Measurements from ENCODE around the gene PAPSS2.
"Not testable (repeated sequence)": the region's sequence is repeated elsewhere in the genome, so short reads cannot be mapped to it uniquely, and the experiment has no call there.

Gene PAPSS2

DNA sequence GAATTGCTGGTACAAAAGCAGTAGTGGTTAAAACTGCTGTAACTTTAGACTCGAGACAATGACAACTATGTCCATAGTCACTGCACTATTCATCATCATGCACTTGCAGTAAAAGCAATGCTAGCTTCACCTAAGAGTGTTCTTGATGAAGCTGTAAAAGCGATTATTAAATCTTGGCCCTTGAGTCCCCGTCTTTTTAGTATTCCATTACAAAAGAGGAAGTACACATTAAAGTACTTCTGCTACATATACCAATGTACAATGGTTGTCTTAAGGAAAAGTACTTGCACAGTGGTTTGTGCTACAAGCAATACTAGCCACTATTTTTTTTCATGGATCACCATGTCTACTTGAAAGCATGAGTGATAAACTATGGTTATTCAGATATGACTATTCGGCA is 80.0 kb downstream of the PAPSS2 start:
- DNase-seq, result no peak
- intact Hi-C loops (cut with DNase I), result loop anchor here (10.0 kb wide), 1 partner anchor 195 kb away; no protein-coding TSS in a partner anchor

DNA sequence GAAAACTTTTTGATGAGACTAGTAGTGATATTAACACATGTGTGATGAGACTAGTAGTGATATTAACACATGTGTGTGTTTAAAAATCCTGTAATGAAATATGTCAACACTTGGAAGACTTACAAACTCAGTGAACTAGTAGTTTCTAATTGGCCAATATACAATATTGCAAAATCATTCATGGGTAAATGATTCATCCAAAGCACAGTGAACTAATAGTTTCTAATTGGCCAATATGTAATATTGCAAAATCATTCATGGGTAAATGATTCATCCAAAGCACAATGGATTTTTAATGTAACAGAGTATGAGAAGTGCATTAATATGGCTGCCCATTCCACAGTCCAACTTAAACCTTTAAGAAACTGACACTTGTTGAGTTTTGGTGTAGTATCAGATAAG is 80.6 kb downstream of the PAPSS2 start:
- intact Hi-C loops (cut with DNase I), result no loop called here
- DNase-seq, result no peak

GRCh38 chr10:87742992-87743610 is 83.4 kb downstream of the PAPSS2 start:
- DNase-seq; intact Hi-C loops (cut with DNase I): not testable (repeated sequence)

GRCh38 chr10:87744606-87745005 is 84.9 kb downstream of the PAPSS2 start:
- intact Hi-C loops (cut with DNase I), result no loop called here
- DNase-seq, result no peak

- intact Hi-C loops (cut with DNase I), result no loop called here
- no peak for DNase-seq
Measured at GRCh38 chr10:87746911-87747310, 87.2 kb downstream of the PAPSS2 start.

GRCh38 chr10:87748244-87748643 is 88.6 kb downstream of the PAPSS2 start:
- DNase-seq; intact Hi-C loops (cut with DNase I): not testable (repeated sequence)

- no peak for DNase-seq
- intact Hi-C loops (cut with DNase I), result no loop called here
Measured at GRCh38 chr10:87750001-87750671, 90.5 kb downstream of the PAPSS2 start.

DNA sequence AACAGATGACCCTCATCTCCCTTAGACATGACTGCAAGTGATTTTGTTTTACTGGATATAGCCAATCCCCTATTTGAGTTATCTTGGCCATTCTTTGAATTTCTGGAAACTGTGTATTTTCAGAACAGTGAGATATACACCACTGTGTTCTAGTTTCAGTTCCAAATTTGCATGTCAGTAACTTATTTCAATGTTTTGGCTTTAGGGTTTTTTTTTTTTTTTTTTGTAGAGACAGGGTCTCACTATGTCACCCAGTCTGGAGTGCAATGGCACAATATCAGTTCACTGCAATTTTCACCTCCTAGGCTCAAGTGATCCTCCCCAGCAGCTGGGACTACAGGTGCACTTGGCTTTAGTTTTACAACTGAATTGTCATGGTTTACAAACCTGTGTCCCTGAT is 91.1 kb downstream of the PAPSS2 start:
- DNase-seq, result no peak
- intact Hi-C loops (cut with DNase I), result no loop called here

DNA sequence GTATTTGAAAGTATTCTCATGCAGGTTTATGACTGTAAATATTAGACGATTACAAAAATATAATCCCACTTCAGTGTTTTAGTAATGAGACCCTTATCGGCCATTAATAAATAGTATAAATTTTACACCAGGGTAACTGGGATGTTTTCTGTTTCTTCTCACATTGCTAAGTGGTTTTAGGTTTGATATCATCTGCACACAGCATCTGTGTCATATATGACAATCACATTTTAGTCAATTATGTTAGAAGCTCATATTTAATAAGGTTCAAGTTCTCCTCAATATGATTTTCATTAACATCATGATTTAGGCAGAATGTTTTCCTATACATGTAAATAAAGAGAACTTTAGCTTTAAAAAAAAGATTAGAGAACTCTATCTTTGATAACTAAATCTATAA is 91.6 kb downstream of the PAPSS2 start:
- DNase-seq, result no peak
- intact Hi-C loops (cut with DNase I), result no loop called here

DNA sequence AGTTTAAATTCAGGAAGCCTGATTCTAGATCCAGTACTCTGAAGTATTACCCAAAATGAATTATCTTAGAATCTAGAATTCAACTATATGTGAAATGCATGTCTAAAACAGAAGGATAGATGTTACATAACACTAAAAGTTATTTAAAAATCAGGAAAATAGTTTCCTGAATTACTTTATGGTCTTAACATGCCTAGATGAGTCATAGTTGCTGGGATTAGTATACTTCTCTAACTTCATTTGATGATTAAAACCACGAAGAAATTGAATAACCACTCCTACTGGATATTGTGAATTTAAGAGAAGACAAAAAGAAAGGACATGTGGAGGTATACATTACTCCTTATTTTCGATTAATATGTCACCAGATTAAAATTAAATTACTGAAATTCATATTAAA is 92.9 kb downstream of the PAPSS2 start:
- intact Hi-C loops (cut with DNase I), result no loop called here
- no peak for DNase-seq

DNA sequence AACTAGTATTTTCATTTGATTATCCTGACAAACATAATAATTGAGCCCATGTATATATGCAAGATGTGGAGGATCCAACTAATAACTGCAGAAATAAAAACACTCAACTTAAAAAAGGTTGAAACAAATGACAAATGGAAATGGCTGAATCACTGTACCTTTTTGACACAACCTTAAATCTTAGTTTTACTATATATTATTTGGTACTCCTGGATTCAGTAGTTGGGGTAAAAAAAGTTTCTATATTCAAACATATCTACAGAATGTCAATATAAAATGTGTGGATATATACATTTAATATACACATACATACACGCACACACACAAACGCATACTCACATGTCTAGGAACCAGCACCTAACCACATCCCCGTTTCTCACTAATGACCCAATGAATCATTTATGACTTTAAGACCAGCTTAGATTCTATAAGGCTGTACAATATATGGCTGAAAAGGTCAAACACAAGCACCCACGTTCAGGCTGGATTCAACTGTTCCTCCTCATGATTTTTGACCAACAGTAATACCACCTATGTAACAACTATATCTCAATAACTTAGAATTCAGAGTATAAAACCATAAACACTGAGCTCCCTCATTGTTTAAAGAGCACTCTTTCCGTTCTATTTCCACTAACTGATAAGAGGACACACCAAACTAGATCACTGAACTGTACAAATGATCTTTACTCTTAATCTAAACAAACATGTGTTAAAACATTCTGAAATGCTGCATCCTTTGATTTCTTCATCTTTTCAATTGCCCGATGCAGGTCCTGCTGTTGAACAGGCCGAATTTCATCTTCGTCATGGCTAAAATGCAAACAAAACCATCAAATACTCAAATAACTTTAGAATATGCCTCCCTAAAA is 94.6 kb downstream of the PAPSS2 start:
- no peak for DNase-seq
- intact Hi-C loops (cut with DNase I), result no loop called here

- intact Hi-C loops (cut with DNase I), result no loop called here
Measured at GRCh38 chr10:87757685-87758084, 98.0 kb downstream of the PAPSS2 start.

GRCh38 chr10:87759551-87759950 is 99.9 kb downstream of the PAPSS2 start:
- intact Hi-C loops (cut with DNase I), result no loop called here

More at GRCh38 chr10:87757685-87758084, 98.0 kb downstream of the PAPSS2 start:
- no peak for DNase-seq

GRCh38 chr10:87760195-87760905 is 100.7 kb downstream of the PAPSS2 start:
- intact Hi-C loops (cut with DNase I), result no loop called here
- no peak for DNase-seq

More at GRCh38 chr10:87759551-87759950, 99.9 kb downstream of the PAPSS2 start:
- no peak for DNase-seq

- DNase-seq, result no peak
- intact Hi-C loops (cut with DNase I), result no loop called here
Measured at GRCh38 chr10:87761153-87761552, 101.5 kb downstream of the PAPSS2 start.

GRCh38 chr10:87761892-87762291 is 102.2 kb downstream of the PAPSS2 start:
- DNase-seq, result no peak
- intact Hi-C loops (cut with DNase I), result no loop called here

DNA sequence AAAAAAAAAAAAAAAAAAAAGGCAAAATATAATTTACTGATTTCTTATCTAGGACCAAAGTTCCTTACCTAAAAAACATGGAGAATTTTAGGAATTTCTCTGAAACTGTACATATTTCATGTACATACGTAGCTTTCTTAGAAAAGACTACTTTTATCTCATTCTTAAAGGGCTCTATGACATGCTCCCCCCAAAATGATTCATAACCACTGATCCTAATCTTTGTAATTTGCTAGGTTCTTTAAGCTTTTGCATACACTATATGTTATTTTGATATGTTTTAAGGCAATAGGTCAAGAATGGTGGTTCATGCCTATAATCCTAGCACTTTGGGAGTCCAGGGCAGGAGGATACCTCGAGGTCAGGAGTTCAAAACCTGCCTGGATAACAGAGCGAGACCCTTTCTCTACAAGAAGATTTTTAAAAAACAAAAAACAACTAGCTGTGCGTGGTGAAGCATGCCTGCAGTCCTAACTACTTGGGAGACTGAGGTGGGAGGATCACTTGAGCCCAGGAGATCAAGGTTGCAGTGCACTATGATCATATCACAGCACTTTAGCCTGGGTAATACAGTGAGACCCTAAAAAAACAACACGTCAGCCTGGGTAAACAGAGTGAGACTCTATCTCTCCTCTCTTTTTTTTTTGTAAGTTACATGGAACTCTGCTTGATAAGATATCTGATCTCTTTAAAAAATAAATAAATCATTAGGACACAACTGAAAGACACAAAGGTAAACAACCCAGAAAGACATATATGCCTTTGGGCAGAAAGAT is 103.6 kb downstream of the PAPSS2 start:
- no peak for DNase-seq
- intact Hi-C loops (cut with DNase I), result loop anchor here (1.0 kb wide), 1 partner anchor 38 kb away; no protein-coding TSS in a partner anchor

GRCh38 chr10:87764072-87764934 is 104.6 kb downstream of the PAPSS2 start:
- intact Hi-C loops (cut with DNase I), result no loop called here

More at GRCh38 chr10:87764072-87764934, 104.6 kb downstream of the PAPSS2 start:
- no peak for DNase-seq
